Measurements from ENCODE around the gene SPCS2.

The SPCS2 gene

GRCh38 chr11:74948898-74949752 lies at the start of gene SPCS2, which contains the start of gene XRRA1:
TSS of gene SPCS2 (plus strand) at chr11:74949266. CDS start at chr11:74949286, 20 bp downstream.
TSS of gene XRRA1 (minus strand) at chr11:74949091. CDS start at chr11:74940878, 8,213 bp downstream.
- peak; percentile 98 for DNase-seq

GRCh38 chr11:74902342-74902741 lies 46.7 kb upstream of the SPCS2 start:
- DNase-seq = no peak

- no peak for DNase-seq
These were observed 43.7 kb upstream of the SPCS2 start for GRCh38 chr11:74905326-74905725.

GRCh38 chr11:74909385-74909784 lies 39.7 kb upstream of the SPCS2 start:
- no peak for DNase-seq

GRCh38 chr11:74909812-74910211 lies 39.3 kb upstream of the SPCS2 start:
- no peak for DNase-seq

GRCh38 chr11:74923125-74923524 lies 25.9 kb upstream of the SPCS2 start:
- no peak for DNase-seq

GRCh38 chr11:74925281-74925680 lies 23.8 kb upstream of the SPCS2 start:
- DNase-seq = no peak

- no peak for DNase-seq
These were observed 22.6 kb upstream of the SPCS2 start for GRCh38 chr11:74926304-74927030.

- no peak for DNase-seq
These were observed 21.6 kb upstream of the SPCS2 start for GRCh38 chr11:74927496-74927895.

- peak; percentile 56 to 74 for DNase-seq
These were observed 19.4 kb upstream of the SPCS2 start for GRCh38 chr11:74929431-74930363.

GRCh38 chr11:74932169-74932568 lies 16.9 kb upstream of the SPCS2 start:
- no peak for DNase-seq

GRCh38 chr11:74932797-74933196 lies 16.3 kb upstream of the SPCS2 start:
- no peak for DNase-seq

GRCh38 chr11:74933765-74934164 lies 15.3 kb upstream of the SPCS2 start:
- no peak for DNase-seq

- no peak for DNase-seq
These were observed 13.8 kb upstream of the SPCS2 start for GRCh38 chr11:74935285-74935684.

- no peak for DNase-seq
These were observed 13.0 kb upstream of the SPCS2 start for GRCh38 chr11:74936087-74936486.

GRCh38 chr11:74936976-74937375 lies 12.1 kb upstream of the SPCS2 start:
- DNase-seq = no peak

- no peak for DNase-seq
These were observed 11.2 kb upstream of the SPCS2 start for GRCh38 chr11:74937696-74938475.

- DNase-seq = no peak
These were observed 7.6 kb upstream of the SPCS2 start for GRCh38 chr11:74941492-74941891.

- no peak for DNase-seq
These were observed 6.8 kb upstream of the SPCS2 start for GRCh38 chr11:74942073-74942759.

- DNase-seq = no peak
These were observed 544 bp upstream of the SPCS2 start for GRCh38 chr11:74948546-74948897.

GRCh38 chr11:74949753-74950137 lies 679 bp downstream of the SPCS2 start:
- DNase-seq = no peak

All from CD4-positive, alpha-beta T cell treated with Interleukin-1 beta for 1 hour (primary cell).